GM12801 (cell line): ENCODE measurements around the gene ZBTB46.

Experiments used
- TF ChIP-seq, protein P1 (sequence below): IDR thresholded peaks from one replicate; pipeline ENCODE4 v1.5.1; 2011; ENCODE audit warnings: control low read depth; ENCODE audit not compliant: insufficient read length; ENCODE audit errors: extremely low read depth

Gene ZBTB46

DNA sequence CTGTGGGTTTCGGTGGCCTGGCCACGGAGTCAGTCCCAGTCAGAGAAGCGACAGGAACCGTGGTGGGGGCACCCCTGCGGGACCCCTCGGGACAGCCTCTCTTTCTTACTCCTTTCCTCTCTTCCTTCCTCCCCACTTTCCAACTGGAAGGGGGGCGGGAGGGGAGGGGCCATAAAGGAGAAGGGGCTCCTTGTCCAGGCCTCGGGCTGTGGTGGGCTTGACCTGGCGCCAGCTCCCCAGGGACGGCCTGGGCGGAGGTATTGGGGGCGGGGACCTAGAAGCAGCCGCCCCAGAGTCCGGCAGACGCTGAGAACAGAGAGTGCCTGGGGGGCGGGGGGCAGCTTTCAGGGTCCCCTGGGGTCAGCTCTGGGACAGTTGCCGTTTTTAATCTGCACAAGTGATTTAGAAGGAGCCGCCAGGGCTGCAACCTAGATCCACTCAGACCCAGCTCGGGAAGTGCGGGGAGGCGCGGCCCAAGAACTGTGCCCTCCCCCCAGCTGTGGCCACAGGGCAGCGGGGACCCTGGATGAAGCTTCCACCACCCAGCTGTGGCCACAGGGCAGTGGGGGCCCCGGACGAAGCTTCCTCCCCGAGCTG, 23.8 kb upstream of the ZBTB46 start:
- TF ChIP-seq, protein P1, sequence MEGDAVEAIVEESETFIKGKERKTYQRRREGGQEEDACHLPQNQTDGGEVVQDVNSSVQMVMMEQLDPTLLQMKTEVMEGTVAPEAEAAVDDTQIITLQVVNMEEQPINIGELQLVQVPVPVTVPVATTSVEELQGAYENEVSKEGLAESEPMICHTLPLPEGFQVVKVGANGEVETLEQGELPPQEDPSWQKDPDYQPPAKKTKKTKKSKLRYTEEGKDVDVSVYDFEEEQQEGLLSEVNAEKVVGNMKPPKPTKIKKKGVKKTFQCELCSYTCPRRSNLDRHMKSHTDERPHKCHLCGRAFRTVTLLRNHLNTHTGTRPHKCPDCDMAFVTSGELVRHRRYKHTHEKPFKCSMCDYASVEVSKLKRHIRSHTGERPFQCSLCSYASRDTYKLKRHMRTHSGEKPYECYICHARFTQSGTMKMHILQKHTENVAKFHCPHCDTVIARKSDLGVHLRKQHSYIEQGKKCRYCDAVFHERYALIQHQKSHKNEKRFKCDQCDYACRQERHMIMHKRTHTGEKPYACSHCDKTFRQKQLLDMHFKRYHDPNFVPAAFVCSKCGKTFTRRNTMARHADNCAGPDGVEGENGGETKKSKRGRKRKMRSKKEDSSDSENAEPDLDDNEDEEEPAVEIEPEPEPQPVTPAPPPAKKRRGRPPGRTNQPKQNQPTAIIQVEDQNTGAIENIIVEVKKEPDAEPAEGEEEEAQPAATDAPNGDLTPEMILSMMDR, result no peak

DNA sequence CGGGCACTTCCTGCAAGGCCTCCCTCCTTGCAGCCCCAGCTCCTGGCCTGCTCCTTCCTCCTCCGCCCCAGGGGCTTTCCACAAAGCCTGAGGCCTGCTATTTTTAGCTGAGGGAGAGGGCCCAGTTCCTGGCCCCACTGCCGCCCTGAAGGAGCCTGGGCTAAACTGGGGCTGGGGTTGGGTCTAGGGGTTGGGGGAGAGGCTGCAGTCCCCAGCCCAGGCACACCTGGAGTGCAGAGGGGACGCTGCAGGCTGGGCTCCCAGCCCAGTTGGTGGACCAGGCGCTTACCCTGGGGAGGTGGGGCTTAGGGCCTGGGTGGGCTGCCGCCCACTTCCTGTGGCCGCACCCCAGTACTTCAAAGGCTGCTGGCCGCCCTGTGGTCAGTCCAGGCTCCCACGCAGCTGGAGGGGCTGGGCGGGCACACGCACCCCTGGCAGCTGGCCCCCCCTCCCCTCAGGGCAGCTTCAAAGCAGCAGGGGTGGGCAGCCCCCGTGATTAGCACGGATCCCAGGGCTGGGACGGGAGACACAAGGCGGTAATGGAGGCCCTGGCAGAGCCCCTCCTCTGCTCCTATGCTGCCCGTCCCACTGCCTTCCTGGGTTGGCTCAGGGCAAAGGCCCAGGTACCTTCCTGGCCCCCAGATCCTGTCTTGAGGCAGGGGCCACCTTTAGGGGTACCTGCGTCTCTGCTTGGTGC, 23.2 kb upstream of the ZBTB46 start:
- TF ChIP-seq, protein P1, result no peak

DNA sequence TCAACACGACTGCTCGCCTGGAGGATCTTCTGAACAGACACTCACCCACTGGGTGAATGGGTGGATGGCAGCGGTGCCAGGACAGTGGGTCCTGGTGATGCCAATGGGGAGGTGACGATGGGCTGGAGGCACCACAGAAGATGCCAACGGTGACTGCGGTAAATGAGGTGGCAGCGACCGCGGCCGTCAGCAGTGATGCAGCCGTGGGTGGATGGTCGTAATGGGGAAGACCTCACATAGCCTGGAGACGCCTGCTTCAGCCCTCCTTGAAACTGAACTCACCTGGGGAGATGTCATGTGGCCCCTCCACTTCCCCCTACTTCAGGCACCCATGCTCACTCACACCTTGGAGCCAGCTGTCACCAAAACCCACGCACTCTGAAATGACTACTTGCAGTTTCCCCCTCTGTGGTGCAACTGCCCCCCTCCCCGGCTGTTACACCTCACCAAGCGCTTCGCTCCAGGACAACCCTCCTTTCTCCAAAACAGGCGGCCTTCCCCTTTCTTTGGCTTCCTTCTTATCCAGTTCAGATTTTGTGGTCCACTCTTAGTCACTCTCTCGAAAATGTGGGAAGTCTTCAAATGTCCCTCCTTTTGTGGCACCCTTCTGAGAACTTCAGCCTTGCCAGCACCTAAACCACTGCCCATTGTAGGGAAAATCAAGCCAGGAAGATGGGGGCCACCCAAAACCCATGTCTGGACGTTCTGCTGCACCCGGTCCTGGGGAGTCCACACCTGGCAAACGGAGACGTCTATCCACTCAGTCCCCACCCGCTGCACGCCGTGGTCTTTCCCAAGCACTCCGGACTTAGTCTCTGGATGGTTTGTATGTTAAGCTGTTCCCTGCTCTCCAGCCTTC, 19.9 kb upstream of the ZBTB46 start:
- TF ChIP-seq, protein P1, result no peak

DNA sequence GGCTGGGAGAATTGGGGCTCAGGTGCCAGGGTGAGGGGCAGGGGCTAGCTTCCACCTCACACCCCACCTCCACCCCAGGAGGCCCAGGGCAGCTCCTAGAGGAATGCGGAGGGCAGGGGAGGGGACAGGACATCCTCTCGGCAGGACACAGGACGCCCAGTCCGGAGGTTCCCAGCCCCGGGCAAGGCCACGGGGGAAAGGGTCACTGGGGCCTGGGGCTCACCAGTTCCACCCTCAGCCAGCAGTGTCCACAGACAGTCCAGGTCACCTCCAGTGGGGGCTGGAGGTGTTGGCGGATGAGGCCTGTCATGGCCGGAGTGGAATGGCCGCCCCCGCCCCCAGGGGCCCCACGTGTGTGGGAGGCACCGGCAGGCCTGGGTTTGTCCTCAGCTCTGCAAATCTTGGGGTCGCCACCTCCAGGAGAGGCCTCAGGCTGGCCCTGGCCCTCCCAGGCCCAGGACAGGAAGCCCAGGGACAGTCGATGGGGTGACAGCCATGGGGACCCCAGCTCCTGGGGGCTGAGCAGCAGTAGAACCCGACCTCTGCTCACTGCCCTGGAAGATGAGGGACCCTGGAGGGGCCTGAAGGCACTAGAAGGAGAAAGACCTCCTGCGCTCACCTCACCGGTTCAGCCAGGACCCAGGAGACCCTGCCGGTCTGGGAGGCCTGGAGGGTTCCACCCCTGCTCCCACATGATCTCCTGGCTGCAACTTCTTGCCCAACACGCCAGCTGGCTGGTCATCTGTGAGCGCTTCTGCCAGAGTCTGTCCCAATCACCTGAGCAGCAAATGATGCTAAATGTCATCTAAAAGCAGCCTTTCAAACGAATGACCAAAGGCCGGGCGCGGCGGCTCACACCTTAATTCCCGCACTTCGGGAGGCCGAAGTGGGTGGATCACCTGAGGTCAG, 17.2 kb upstream of the ZBTB46 start:
- TF ChIP-seq, protein P1, result no peak

DNA sequence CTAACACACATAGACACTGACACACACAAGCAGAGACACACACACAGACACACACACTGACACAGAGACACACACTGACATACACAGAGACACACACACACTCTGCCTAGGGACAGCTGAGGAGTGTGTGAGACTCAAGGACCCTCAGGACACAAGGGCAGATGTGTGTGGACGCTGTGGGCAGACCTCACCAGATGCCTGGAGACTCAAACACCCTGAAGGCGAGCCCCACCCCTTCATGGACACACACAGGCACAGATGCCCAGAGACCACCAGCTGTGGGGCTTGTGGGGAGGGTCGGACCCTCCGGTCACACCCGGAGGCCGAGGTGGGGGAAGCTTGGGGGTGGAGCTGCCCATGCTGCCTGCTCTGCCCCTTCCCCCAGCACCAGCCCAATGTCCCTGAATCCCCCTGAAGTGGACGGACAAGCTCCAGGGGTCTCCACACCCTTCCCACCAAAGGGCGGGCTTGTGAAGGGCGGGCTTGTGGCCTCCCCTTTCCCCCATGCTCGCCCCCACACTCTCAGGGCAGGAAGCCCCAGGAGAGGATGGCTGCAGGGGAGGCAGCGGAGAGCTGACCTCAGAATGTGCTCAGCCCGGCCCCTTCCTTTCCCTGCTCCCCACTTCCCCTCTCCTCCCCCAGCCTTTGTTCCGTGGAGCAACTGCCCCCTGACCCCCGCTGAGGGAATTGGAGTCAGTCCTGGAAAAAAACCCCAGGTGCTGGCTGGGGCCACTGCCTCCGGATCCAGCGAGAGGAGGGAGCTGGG, 16.4 kb upstream of the ZBTB46 start:
- TF ChIP-seq, protein P1, result no peak

DNA sequence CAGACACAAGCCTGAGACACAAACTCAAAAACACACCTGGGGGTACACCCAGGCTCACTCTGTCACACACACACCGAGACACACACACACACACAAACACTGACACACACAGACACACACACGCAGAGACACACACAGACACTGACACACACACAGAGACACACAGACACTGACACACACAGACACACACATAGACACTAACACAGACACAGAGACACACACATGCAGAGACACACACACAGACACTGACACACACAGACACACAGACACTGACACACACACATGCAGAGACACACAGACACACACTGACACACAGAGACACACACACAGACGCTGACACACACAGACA, 15.8 kb upstream of the ZBTB46 start:
- TF ChIP-seq, protein P1, result no peak
